EH (cell line): ENCODE results near the gene LEMD1.

Experiments
- DNase-seq: peaks from one replicate; pipeline ENCODE4 v3.0.0-alpha.2; 2015; ENCODE audit warnings: low read depth

The LEMD1 gene

GRCh38 chr1:205421798-205422197 lies at the start of gene LEMD1:
LEMD1 (minus strand) TSS chr1:205422056; CDS start chr1:205420536, 1,520 bp downstream.
- peak; percentile 11 for DNase-seq

- DNase-seq = no peak
These were observed 48.3 kb upstream of the LEMD1 start for GRCh38 chr1:205470131-205470530.

GRCh38 chr1:205466595-205467220 lies 44.9 kb upstream of the LEMD1 start:
- no peak for DNase-seq

- no peak for DNase-seq
These were observed 43.5 kb upstream of the LEMD1 start for GRCh38 chr1:205465392-205465791.

- peak; percentile 71 for DNase-seq
These were observed 37.1 kb upstream of the LEMD1 start for GRCh38 chr1:205458777-205459566.

- no peak for DNase-seq
These were observed 35.3 kb upstream of the LEMD1 start for GRCh38 chr1:205456868-205457745.

GRCh38 chr1:205456383-205456867 lies 34.6 kb upstream of the LEMD1 start:
- no peak for DNase-seq

- no peak for DNase-seq
These were observed 33.9 kb upstream of the LEMD1 start, which contains the start of gene BLACAT1 for GRCh38 chr1:205455581-205456382. BLACAT1 (minus strand) TSS chr1:205456045.

- DNase-seq = peak; percentile 18
These were observed 33.1 kb upstream of the LEMD1 start for GRCh38 chr1:205454903-205455335.

GRCh38 chr1:205453466-205453865 lies 31.6 kb upstream of the LEMD1 start:
- no peak for DNase-seq

GRCh38 chr1:205452933-205453332 lies 31.1 kb upstream of the LEMD1 start:
- no peak for DNase-seq

GRCh38 chr1:205452364-205452763 lies 30.5 kb upstream of the LEMD1 start:
- DNase-seq = no peak

GRCh38 chr1:205451759-205452164 lies 29.9 kb upstream of the LEMD1 start:
- no peak for DNase-seq

GRCh38 chr1:205451202-205451601 lies 29.3 kb upstream of the LEMD1 start:
- no peak for DNase-seq

- no peak for DNase-seq
These were observed 28.6 kb upstream of the LEMD1 start for GRCh38 chr1:205450448-205450847.

GRCh38 chr1:205449750-205450443 lies 28.0 kb upstream of the LEMD1 start:
- DNase-seq = peak; percentile 54

- DNase-seq = no peak
These were observed 27.4 kb upstream of the LEMD1 start for GRCh38 chr1:205449254-205449749.

GRCh38 chr1:205448540-205449253 lies 26.8 kb upstream of the LEMD1 start:
- DNase-seq = no peak

- peak; percentile 18 for DNase-seq
These were observed 25.8 kb upstream of the LEMD1 start for GRCh38 chr1:205447457-205448341.
